ENCODE data around the gene TSEN34. TPM values are rescaled to one million over a fixed set of nuclear protein-coding genes. Genes with fewer than 3 reads are reported as not detected.
"Not testable (repeated sequence)": the region's sequence is repeated elsewhere in the genome, so short reads cannot be mapped to it uniquely, and the experiment has no call there.

The TSEN34 gene
- total RNA-seq, 1 experiment from 2014 or later, result 122 TPM

DNA sequence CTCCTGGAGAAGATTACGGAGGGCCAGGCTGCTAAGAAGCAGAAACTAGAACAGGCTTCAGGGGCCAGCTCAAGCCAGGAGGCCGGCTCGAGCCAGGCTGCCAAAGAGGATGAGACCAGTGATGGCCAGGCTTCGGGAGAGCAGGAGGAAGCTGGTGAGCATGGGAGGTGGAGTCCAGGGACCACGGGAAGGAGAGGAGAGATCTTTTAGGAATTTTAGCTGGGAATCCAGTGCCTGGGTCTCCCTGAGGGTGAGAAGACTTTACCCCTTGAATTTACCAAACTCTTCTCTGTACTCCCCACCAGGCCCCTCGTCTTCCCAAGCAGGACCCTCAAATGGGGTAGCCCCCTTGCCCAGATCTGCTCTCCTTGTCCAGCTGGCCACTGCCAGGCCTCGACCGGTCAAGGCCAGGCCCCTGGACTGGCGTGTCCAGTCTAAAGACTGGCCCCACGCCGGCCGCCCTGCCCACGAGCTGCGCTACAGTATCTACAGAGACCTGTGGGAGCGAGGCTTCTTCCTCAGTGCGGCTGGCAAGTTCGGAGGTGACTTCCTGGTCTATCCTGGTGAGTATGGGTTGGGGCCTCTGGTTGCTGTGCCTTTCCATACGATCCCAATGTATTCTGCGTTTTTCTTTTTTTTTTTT lies 824 bp downstream of the TSEN34 start:
- CTCF ChIA-PET, result interaction anchor here (0.7 kb wide), 1 partner anchor 23 kb away, joined by 3 read pairs; no protein-coding TSS in a partner anchor

DNA sequence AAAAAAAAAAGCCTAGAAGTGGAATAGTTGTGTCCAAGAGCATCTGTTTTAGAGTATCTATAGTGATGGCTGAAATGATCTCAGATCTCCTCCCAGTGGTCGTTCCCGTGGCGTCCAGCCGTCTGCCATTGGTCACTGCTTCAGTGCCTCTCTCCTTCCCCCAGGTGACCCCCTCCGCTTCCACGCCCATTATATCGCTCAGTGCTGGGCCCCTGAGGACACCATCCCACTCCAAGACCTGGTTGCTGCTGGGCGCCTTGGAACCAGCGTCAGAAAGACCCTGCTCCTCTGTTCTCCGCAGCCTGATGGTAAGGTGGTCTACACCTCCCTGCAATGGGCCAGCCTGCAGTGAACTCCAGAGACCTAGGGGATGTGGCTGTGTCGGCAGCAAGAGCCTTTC lies 1.9 kb downstream of the TSEN34 start:
- Histone ChIP-seq H3K4me2 (ENCODE audit: low read length) (0 out of 2 replicates have a peak overlapping the region, but pooled peaks have one; percentile 83), H3K36me3 (ENCODE audit: low read depth, low read length) (peaks cover 11% of the 10 kb centered on the region; the same call in 1 of the 2 replicates), H3K9ac (ENCODE audit: low read length) (no peak overlapping the region), H3K9me3 (ENCODE audit: low read length) (no peaks in the 10 kb centered on the region), H3K9me2 (replicated peaks; ENCODE audit: low read length) (no peaks in the 10 kb centered on the region), H3K27ac (ENCODE audit: low read length) (no peak overlapping the region), H3K27me3 (ENCODE audit: low read length) (no peaks in the 10 kb centered on the region), H3K79me2 (ENCODE audit: low read length) (peaks cover 33% of the 10 kb centered on the region), H3K4me3 (ENCODE audit: low read length) (no peak overlapping the region), H4K20me1 (ENCODE audit: low read length) (no peaks in the 10 kb centered on the region), H3K4me1 (ENCODE audit: insufficient read depth, low read length) (peaks cover 13% of the 10 kb centered on the region), H3F3A (ENCODE audit: low read length, unreplicated experiment) (no peaks in the 10 kb centered on the region), H2AFZ (ENCODE audit: low read length) (no peak overlapping the region)
- no peak for DNase-seq
- ChIA-PET CTCF (no interaction called here), POLR2A (ENCODE audit: unreplicated experiment) (interaction anchor here (0.6 to 0.9 kb wide), 3 partner anchors 26 to 56 kb away, joined by 4 to 20 read pairs (median 17); partner anchors contain the start of gene CNOT3)
- intact Hi-C loops (cut with micrococcal nuclease), result no loop called here
- no peak for TF ChIP-seq EZH2 (IDR thresholded peaks at IDR 0.05; ENCODE audit: low read length, unreplicated experiment)
- no peak for TF ChIP-seq EZH2phosphoT487 (IDR thresholded peaks at IDR 0.05; ENCODE audit: borderline replicate concordance, low read length)
- TF ChIP-seq, protein P1, sequence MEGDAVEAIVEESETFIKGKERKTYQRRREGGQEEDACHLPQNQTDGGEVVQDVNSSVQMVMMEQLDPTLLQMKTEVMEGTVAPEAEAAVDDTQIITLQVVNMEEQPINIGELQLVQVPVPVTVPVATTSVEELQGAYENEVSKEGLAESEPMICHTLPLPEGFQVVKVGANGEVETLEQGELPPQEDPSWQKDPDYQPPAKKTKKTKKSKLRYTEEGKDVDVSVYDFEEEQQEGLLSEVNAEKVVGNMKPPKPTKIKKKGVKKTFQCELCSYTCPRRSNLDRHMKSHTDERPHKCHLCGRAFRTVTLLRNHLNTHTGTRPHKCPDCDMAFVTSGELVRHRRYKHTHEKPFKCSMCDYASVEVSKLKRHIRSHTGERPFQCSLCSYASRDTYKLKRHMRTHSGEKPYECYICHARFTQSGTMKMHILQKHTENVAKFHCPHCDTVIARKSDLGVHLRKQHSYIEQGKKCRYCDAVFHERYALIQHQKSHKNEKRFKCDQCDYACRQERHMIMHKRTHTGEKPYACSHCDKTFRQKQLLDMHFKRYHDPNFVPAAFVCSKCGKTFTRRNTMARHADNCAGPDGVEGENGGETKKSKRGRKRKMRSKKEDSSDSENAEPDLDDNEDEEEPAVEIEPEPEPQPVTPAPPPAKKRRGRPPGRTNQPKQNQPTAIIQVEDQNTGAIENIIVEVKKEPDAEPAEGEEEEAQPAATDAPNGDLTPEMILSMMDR (conservative IDR thresholded peaks at IDR 0.05; ENCODE audit: low read depth, low read length), result no peak
- no TSS peak for BruUV-seq (replicated peaks)
- no peak for ATAC-seq

More for the DNA sequence above, 824 bp downstream of the TSEN34 start:
- Histone ChIP-seq H3K27ac (ENCODE audit: low read length) (peak overlapping the region; percentile 89; the same call in 1 of the 2 replicates), H3K4me3 (ENCODE audit: low read length) (peak overlapping the region; percentile 74), H4K20me1 (ENCODE audit: low read length) (no peaks in the 10 kb centered on the region), H3K4me2 (ENCODE audit: low read length) (peak overlapping the region; percentile 83), H3K27me3 (ENCODE audit: low read length) (no peaks in the 10 kb centered on the region), H3K9me3 (ENCODE audit: low read length) (no peaks in the 10 kb centered on the region), H2AFZ (ENCODE audit: low read length) (peak overlapping the region; percentile 87), H3K36me3 (ENCODE audit: low read depth, low read length) (peaks cover 16% of the 10 kb centered on the region; the same call in 1 of the 2 replicates), H3F3A (ENCODE audit: low read length, unreplicated experiment) (no peaks in the 10 kb centered on the region), H3K4me1 (ENCODE audit: insufficient read depth, low read length) (peaks cover 19% of the 10 kb centered on the region), H3K9ac (ENCODE audit: low read length) (peak overlapping the region; percentile 91), H3K79me2 (ENCODE audit: low read length) (peaks cover 44% of the 10 kb centered on the region), H3K9me2 (replicated peaks; ENCODE audit: low read length) (no peaks in the 10 kb centered on the region)
- BruUV-seq (replicated peaks), result no TSS peak
- POLR2A ChIA-PET (ENCODE audit: unreplicated experiment), result interaction anchor here (0.6 to 3.5 kb wide), 6 partner anchors 8 to 1184 kb away, joined by 3 to 25 read pairs (median 18); partner anchors contain the start of gene CNOT3
- ATAC-seq, result no peak
- TF ChIP-seq EZH2phosphoT487 (IDR thresholded peaks at IDR 0.05; ENCODE audit: borderline replicate concordance, low read length), result no peak
- TF ChIP-seq, protein P1 (conservative IDR thresholded peaks at IDR 0.05; ENCODE audit: low read depth, low read length), result no peak
- TF ChIP-seq EZH2 (IDR thresholded peaks at IDR 0.05; ENCODE audit: low read length, unreplicated experiment), result no peak
- no peak for DNase-seq
- intact Hi-C loops (cut with micrococcal nuclease), result loop anchor here (2.0 kb wide), 1 partner anchor 33 kb away; the partner anchor contains the start of gene LENG1

DNA sequence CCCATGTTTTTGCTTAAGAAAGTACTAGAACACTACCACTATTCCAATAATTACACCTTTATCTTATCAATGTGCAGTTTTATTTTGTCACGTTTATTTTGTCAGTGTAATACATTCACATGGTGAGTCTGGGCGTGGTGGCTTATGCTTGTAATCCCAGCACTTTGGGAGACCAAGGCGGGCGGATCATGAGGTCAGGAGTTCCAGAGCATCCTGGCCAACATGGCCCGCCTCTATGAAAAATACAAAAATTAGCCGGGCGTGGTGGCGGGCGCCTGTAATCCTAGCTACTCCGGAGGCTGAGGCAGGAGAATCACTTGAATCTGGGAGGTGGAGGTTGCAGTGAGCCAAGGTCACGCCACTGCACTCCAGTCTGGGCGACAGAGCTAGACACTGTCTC lies 3.4 kb downstream of the TSEN34 start:
- ATAC-seq; DNase-seq; H3K4me2 ChIP-seq (ENCODE audit: low read length); H2AFZ ChIP-seq (ENCODE audit: low read length); H3K4me3 ChIP-seq (ENCODE audit: low read length); intact Hi-C loops (cut with micrococcal nuclease); H3K9me3 ChIP-seq (ENCODE audit: low read length); H3K27me3 ChIP-seq (ENCODE audit: low read length); H3F3A ChIP-seq (ENCODE audit: low read length, unreplicated experiment); H3K9ac ChIP-seq (ENCODE audit: low read length); POLR2A ChIA-PET (ENCODE audit: unreplicated experiment); H3K4me1 ChIP-seq (ENCODE audit: insufficient read depth, low read length); CTCF ChIA-PET; H4K20me1 ChIP-seq (ENCODE audit: low read length); H3K27ac ChIP-seq (ENCODE audit: low read length); H3K9me2 ChIP-seq (replicated peaks; ENCODE audit: low read length); BruUV-seq (replicated peaks): not testable (repeated sequence)
- peaks cover 11% of the 10 kb centered on the region; the same call in 1 of the 2 replicates for H3K36me3 ChIP-seq (ENCODE audit: low read depth, low read length)
- peaks cover 22% of the 10 kb centered on the region for H3K79me2 ChIP-seq (ENCODE audit: low read length)
